ENCODE results near the gene OR5K2. TPM values are rescaled to one million over a fixed set of nuclear protein-coding genes. Genes with fewer than 3 reads are reported as not detected.
A peak's percentile ranks its signal among the peaks of the same experiment; 100 is the strongest.

Gene OR5K2
- total and polyA plus RNA-seq, 10 of the 15 experiments (the other 5 are each of a cell fraction or from before 2014, with no cell fraction given): 0.12 TPM; not detected in 9

DNA sequence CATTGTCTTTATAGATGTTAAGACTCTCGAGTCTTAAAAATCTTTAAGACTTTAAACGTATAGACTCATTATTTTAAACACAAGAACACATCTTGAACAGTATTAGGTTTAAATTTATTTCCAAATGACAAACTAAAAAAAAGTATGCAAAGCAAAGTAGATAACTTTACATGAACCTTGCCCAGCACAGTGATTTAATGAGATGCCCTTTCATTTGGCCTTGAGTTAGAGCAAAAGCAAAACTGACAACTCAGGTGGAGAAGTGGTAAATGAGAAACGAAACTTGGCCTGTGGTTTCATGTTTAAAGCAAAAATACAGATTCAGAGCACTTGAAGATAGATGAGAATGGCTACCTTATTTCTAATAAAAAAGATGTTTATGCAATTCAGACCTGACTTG lies 42.9 kb downstream of the OR5K2 start (continued):
- TF ChIP-seq, protein P1, sequence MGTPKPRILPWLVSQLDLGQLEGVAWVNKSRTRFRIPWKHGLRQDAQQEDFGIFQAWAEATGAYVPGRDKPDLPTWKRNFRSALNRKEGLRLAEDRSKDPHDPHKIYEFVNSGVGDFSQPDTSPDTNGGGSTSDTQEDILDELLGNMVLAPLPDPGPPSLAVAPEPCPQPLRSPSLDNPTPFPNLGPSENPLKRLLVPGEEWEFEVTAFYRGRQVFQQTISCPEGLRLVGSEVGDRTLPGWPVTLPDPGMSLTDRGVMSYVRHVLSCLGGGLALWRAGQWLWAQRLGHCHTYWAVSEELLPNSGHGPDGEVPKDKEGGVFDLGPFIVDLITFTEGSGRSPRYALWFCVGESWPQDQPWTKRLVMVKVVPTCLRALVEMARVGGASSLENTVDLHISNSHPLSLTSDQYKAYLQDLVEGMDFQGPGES (IDR thresholded peaks at IDR 0.05): no peak
- TF ChIP-seq NKRF (conservative IDR thresholded peaks at IDR 0.05): no peak
- TF ChIP-seq ZNF384 (IDR thresholded peaks at IDR 0.05; ENCODE audit: borderline replicate concordance, low read depth, low read length): peak; percentile 80
- peak in 1 of 2 experiments; percentile 75; a peak in 2 of 4 replicates for TF ChIP-seq ETV6 (conservative IDR thresholded peaks at IDR 0.05 in 1 of 2, IDR thresholded peaks at IDR 0.05 in 1 of 2; ENCODE audit: borderline replicate concordance in 1 of 2, low read depth in 1 of 2)
- peak; percentile 40; the same call in 1 of the 2 replicates for TF ChIP-seq EED (IDR thresholded peaks at IDR 0.05; ENCODE audit: low read depth)
- TF ChIP-seq RCOR1 (conservative IDR thresholded peaks at IDR 0.05; ENCODE audit: low read depth, low read length): 0 out of 2 replicates have a peak, but pooled peaks have one; percentile 81
- 0 out of 2 replicates have a peak, but pooled peaks have one; percentile 45 for TF ChIP-seq PML (IDR thresholded peaks at IDR 0.05; ENCODE audit: low read length)
- peak; percentile 95 for TF ChIP-seq IRF4 (IDR thresholded peaks at IDR 0.05; ENCODE audit: low read depth, low read length)
- TF ChIP-seq JUNB (IDR thresholded peaks at IDR 0.05): peak; percentile 82
- peak; percentile 85 for TF ChIP-seq FOXM1 (IDR thresholded peaks at IDR 0.05; ENCODE audit: low read depth, low read length)
- TF ChIP-seq CBX5 (IDR thresholded peaks at IDR 0.05; ENCODE audit: low read depth): peak; percentile 71; the same call in 1 of the 2 replicates
- TF ChIP-seq, protein P2, sequence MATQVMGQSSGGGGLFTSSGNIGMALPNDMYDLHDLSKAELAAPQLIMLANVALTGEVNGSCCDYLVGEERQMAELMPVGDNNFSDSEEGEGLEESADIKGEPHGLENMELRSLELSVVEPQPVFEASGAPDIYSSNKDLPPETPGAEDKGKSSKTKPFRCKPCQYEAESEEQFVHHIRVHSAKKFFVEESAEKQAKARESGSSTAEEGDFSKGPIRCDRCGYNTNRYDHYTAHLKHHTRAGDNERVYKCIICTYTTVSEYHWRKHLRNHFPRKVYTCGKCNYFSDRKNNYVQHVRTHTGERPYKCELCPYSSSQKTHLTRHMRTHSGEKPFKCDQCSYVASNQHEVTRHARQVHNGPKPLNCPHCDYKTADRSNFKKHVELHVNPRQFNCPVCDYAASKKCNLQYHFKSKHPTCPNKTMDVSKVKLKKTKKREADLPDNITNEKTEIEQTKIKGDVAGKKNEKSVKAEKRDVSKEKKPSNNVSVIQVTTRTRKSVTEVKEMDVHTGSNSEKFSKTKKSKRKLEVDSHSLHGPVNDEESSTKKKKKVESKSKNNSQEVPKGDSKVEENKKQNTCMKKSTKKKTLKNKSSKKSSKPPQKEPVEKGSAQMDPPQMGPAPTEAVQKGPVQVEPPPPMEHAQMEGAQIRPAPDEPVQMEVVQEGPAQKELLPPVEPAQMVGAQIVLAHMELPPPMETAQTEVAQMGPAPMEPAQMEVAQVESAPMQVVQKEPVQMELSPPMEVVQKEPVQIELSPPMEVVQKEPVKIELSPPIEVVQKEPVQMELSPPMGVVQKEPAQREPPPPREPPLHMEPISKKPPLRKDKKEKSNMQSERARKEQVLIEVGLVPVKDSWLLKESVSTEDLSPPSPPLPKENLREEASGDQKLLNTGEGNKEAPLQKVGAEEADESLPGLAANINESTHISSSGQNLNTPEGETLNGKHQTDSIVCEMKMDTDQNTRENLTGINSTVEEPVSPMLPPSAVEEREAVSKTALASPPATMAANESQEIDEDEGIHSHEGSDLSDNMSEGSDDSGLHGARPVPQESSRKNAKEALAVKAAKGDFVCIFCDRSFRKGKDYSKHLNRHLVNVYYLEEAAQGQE (IDR thresholded peaks at IDR 0.05; ENCODE audit: low read depth, low read length): no peak
- no peak for TF ChIP-seq LARP7 (IDR thresholded peaks at IDR 0.05)
- peak; percentile 95 for TF ChIP-seq DPF2 (IDR thresholded peaks at IDR 0.05)
- TF ChIP-seq BCL11A (IDR thresholded peaks at IDR 0.05; ENCODE audit: low read depth, low read length): peak; percentile 93
- peak; percentile 85 for TF ChIP-seq MLLT1 (IDR thresholded peaks at IDR 0.05)
- peak; percentile 63 to 74; a peak in 3 of 4 replicates for TF ChIP-seq BHLHE40 (IDR thresholded peaks at IDR 0.05; ENCODE audit: borderline replicate concordance in 1 of 2, low read depth in 2 of 2, low read length in 1 of 2)
- TF ChIP-seq SRF (IDR thresholded peaks at IDR 0.05; ENCODE audit: low read depth in 2 of 2, low read length in 2 of 2): no peak
- TF ChIP-seq E4F1 (IDR thresholded peaks at IDR 0.05; ENCODE audit: borderline replicate concordance, partially characterized antibody): no peak
- TF ChIP-seq NFYB (IDR thresholded peaks at IDR 0.05; ENCODE audit: insufficient read depth, low read depth, low read length): no peak

Data from GM12878 (cell line).